Measurements from ENCODE around the gene ZNF518A. TPM values are rescaled to one million over a fixed set of nuclear protein-coding genes. Genes with fewer than 3 reads are reported as not detected.
"Not testable (repeated sequence)": the region's sequence is repeated elsewhere in the genome, so short reads cannot be mapped to it uniquely, and the experiment has no call there.

ZNF518A gene
- total RNA-seq, 2 donors from 2014 or later, result 10.5 to 12.4 TPM

GRCh38 chr10:96125142-96125515, 5.0 kb upstream of the ZNF518A start:
- no peak for ATAC-seq
- intact Hi-C loops (cut with DNase I), result no loop called here
- DNase-seq, result no peak

DNA sequence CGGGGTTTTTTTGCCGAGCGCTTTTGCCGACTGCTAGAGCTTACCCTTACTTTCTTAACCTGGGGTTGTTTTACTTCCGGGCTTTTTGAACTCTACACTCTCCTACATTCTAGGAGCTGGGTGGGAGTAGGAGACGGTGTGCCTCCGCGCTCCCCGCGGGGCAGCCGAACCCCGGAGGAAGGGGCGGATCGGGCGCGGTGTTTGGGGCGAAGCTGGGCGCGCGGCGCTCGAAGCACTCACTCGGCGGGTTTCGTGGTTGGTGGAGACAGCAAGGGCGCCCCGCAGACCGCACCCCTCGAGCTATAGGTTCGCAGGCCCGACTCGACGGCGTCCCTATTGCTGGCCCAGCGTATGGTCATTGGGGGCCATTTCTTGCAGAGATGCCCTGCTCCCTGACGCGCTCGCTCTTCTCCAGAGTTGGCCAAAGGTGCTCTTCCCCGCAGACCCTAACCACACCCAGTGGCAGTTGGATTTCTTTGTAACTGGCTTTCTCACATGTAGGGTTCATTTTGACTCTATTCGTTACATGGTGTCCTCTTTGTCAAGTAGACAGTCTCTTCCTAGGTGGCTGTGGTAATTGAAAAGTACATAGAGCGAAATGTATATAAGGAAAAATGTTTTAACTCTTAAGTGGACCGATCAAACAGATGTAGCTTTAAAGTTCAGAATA, 364 bp downstream of the ZNF518A start:
- intact Hi-C loops (cut with DNase I), result loop anchor here (1.0 to 2.0 kb wide), 2 partner anchors 40 to 42 kb away; no protein-coding TSS in a partner anchor
- peak; percentile 86 to 90 for ATAC-seq
- peak; percentile 77 for DNase-seq

GRCh38 chr10:96131621-96132020, 1.5 kb downstream of the ZNF518A start:
- no peak for ATAC-seq
- no peak for DNase-seq
- intact Hi-C loops (cut with DNase I), result loop anchor here in 1 of 2 donors (2.0 kb wide), 1 partner anchor 43 kb away; no protein-coding TSS in a partner anchor

- intact Hi-C loops (cut with DNase I), result no loop called here
- ATAC-seq (no peak), DNase-seq (no peak)
Observed at GRCh38 chr10:96133135-96133534, 3.0 kb downstream of the ZNF518A start.

- intact Hi-C loops (cut with DNase I), result loop anchor here in 1 of 2 donors (5.0 kb wide), 1 partner anchor 95 kb away; the partner anchor contains the start of gene CCNJ
- ATAC-seq (no peak), DNase-seq (no peak)
Observed at GRCh38 chr10:96136810-96137209, 6.7 kb downstream of the ZNF518A start.

DNA sequence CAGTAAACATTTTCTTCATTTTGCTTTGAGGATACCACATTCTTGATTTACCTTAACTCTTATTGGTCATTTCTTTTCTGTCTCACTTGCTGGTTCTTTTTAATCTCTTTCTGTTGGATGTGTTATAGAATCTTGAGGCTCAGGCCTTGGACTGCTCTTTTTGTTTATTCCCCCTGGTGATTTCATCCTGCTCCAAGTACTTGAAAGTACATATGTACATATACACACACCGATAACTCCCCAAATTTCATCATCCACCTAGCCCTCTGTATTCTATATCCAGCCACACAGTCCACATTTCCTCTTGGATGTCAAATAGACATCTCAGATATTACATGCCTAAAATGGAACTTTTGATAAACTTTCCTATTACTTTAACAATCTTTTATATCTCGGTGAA, 7.5 kb downstream of the ZNF518A start:
- ATAC-seq, result no peak
- intact Hi-C loops (cut with DNase I), result loop anchor here in 1 of 2 donors (5.0 kb wide), 1 partner anchor 95 kb away; the partner anchor contains the start of gene CCNJ

DNA sequence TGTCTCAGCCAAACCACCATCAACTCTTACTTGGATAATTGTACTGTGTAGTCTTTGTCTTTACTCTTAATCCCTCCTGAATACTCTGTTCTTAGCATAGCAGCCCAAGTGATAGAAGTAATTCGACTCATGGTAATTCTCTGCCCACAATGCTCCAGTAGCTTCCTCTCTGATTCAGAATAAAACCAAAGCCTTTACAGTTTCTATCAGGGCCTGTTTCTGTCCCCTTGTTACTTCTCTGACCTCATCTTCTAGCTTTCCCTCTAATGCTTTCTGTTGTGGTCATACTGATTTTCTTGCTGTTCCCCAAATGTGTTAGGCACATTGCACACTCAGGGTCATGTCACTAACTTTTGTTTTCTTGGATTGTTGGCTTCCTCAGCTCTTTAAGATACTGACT, 8.0 kb downstream of the ZNF518A start:
- DNase-seq, result no peak
- intact Hi-C loops (cut with DNase I), result loop anchor here in 1 of 2 donors (5.0 kb wide), 1 partner anchor 96 kb away; the partner anchor contains the start of gene CCNJ
- ATAC-seq, result no peak

More for the DNA sequence above, 7.5 kb downstream of the ZNF518A start:
- DNase-seq, result no peak

GRCh38 chr10:96152437-96152836, 22.3 kb downstream of the ZNF518A start:
- DNase-seq (no peak), ATAC-seq (no peak)
- intact Hi-C loops (cut with DNase I), result no loop called here

DNA sequence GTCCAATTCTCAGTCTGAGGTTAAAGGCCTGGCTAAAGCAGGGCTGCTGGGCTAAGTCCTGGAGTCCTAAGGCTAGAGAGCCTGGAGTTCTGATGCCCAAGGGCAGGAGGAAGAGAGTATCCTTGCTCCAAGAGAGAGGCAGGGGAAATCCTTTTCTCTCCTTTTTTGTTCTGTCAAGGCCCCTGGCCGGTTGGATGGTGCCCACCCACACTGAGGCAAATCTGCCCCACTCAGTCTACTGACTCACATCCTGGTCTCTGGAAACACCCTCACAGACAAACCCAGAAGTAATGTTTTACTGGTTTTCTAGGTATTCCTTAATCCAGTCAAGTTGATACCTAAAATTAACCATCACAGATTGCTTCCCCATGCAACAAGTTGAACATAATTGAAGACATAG, 23.0 kb downstream of the ZNF518A start:
- ATAC-seq (no peak), DNase-seq (no peak)
- intact Hi-C loops (cut with DNase I), result no loop called here

GRCh38 chr10:96165726-96166125, 35.6 kb downstream of the ZNF518A start:
- intact Hi-C loops (cut with DNase I), result no loop called here
- no peak for ATAC-seq

DNA sequence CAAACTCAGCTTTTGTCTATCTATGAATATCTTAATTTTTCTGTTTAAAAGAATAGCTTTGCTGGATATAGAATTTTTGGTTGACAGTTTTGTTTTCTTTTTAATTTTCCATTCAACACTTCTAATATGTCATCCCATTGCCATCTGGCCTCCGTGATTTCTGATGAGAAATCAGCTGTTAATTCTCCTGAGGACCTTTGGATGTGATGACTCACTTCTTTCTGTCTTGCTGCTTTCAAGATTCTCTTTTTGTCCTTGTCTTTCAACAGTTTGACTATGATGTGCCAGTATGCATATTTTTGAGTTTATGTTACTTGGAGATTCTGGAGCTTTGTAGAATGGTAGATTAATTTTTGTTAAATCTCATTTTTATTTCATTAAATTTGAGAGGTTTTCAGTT, 38.4 kb downstream of the ZNF518A start:
- intact Hi-C loops (cut with DNase I), result no loop called here
- no peak for DNase-seq
- no peak for ATAC-seq

More at GRCh38 chr10:96165726-96166125, 35.6 kb downstream of the ZNF518A start:
- DNase-seq, result no peak

GRCh38 chr10:96170230-96170629, 40.1 kb downstream of the ZNF518A start:
- ATAC-seq (no peak), DNase-seq (no peak)
- intact Hi-C loops (cut with DNase I), result no loop called here

DNA sequence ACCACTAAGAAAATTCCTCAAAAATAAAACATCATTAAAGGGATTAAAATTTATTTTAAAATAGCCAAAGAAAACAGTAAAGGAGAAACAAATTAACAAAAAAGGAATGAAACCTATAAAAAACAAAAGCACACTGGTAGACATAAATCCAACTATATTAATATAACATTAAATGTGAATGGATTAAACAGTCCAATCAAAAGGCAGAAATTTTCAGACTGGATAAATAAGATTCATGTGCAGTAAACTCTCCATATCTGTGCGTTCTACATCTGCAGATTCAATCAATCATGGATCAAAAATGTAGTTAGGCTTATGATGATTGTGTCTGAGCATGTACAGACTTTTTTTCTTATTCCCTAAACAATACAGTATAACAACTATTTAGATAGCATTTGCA, 42.6 kb downstream of the ZNF518A start:
- intact Hi-C loops (cut with DNase I), result no loop called here
- ATAC-seq (no peak), DNase-seq (no peak)

DNA sequence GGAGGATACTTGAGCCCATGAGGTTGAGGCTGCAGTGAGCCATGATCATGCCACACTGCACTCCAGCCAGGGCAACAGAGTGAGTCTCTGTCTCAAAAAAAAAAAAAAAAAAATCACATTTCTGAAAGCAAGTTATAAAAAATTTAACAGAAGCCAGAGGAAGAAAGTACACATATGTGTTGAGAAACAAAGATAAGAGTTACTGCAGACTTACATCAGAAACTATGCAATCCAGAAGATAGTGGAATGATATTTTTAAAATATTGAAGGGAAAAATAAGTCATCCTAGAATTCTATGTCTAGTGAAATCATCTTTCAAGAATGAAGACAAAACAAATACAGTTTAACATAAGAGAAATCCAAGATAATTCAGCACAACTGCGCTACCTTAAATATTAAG, 46.9 kb downstream of the ZNF518A start:
- intact Hi-C loops (cut with DNase I), result no loop called here
- DNase-seq (no peak), ATAC-seq (no peak)

DNA sequence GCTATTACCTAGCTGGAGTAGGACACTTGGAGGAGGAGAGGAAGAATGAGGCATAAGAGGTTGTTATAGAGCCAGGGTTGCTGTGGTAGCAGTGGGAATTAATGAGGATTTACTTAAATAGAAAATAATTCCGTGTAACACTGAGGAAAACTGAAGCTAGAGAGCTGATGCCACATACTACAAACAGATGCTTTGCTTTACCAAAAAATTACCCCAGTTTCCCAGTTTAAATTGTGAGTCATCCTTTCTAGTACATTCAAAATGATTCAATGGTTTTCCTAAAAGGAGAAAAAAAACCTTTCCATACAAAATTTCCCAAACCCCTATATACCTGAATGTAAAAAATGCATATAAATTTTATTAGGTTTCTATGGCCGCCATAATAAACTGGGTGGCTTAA, 58.3 kb downstream of the ZNF518A start:
- intact Hi-C loops (cut with DNase I), result no loop called here
- no peak for ATAC-seq
- DNase-seq, result no peak

- intact Hi-C loops (cut with DNase I), result no loop called here
- ATAC-seq (no peak), DNase-seq (no peak)
Observed at GRCh38 chr10:96188916-96189315, 58.8 kb downstream of the ZNF518A start.

- intact Hi-C loops (cut with DNase I); ATAC-seq: not testable (repeated sequence)
Observed at GRCh38 chr10:96189505-96189904, 59.4 kb downstream of the ZNF518A start.

DNA sequence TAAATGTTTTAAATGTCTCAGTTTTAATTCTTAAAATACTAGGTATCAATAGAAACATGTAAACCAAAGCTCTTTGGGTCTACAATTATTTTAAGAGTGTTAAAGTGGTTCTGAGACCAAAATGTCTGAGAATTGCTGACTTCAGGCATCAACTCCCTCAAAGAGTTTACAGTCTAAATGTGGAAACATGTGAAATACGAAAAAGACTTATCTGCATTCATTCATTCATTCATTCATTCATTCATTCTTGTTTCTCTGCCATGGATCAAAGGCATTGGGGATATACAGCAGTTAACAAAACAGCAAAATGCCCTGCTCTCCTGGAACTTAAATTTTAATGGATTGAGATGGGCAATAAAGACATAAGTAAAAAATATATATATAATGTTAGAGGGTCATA, 71.4 kb downstream of the ZNF518A start:
- ATAC-seq, result no peak
- intact Hi-C loops (cut with DNase I), result no loop called here
- no peak for DNase-seq

More at GRCh38 chr10:96189505-96189904, 59.4 kb downstream of the ZNF518A start:
- DNase-seq, result not testable (repeated sequence)

DNA sequence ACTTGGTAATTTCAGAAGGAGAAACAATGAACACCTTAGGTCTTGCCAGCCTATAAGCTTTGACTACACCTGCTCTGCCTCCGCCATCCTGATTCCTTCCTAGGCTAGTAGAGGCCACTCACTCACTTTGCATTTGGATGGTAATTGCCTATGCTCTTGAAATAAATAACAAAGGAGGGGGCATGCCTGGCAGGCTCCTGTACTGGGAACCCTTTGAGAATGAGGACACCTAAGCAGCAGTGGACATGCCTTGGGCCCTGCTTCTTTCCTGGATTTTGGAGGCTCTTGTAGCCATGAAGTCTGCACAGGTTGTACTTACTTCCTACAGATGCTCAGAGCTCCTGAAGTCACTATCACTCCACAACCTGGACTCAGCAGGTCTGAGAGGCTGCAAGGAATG, 75.5 kb downstream of the ZNF518A start:
- ATAC-seq (no peak), DNase-seq (no peak)
- intact Hi-C loops (cut with DNase I), result no loop called here

DNA sequence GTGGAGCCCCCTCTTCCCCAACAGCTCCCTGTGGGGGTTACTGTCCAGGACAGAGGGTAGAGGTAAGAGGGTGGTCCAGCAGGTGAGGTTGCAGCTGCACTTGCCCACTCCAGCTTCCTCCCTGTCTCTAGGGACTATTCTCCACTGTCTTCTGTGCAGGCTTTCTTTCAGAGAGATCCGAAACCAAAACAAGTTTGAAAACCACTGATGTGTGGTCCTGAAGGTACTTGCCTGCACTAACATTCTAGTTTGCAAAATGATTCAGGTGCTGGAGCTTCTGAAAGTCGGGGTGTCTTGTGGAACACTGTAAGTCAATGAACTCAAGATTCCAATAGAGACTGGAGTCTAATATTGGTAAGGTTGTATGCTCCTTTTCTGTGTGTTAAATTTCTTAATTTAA, 78.2 kb downstream of the ZNF518A start:
- ATAC-seq (no peak), DNase-seq (no peak)
- intact Hi-C loops (cut with DNase I), result no loop called here

GRCh38 chr10:96208946-96209345, 78.8 kb downstream of the ZNF518A start:
- intact Hi-C loops (cut with DNase I), result no loop called here
- ATAC-seq (no peak), DNase-seq (no peak)

Data from left cardiac atrium (tissue), 4 donors.